Stimulated activated CD4-positive, alpha-beta T cell treated with anti-CD3 and anti-CD28 coated beads, Interleukin-2, amount 100 ng/mL, for 24 hours (primary cell): ENCODE measurements around the gene UBE4B.
"Not testable (repeated sequence)": the region's sequence is repeated elsewhere in the genome, so short reads cannot be mapped to it uniquely, and the experiment has no call there.

ENCODE experiments used
- DNase-seq, 2 donors: peaks; one replicate each; pipeline ENCODE4 v3.0.0-alpha.2; 2020

The UBE4B gene

GRCh38 chr1:10213186-10213705 lies 180.5 kb downstream of the UBE4B start:
- no peak for DNase-seq

GRCh38 chr1:10216090-10216749 lies 183.5 kb downstream of the UBE4B start:
- DNase-seq = no peak

GRCh38 chr1:10217748-10218441 lies 185.1 kb downstream of the UBE4B start:
- no peak for DNase-seq

GRCh38 chr1:10220200-10220599 lies 187.4 kb downstream of the UBE4B start:
- no peak for DNase-seq

- not testable (repeated sequence) for DNase-seq
These were observed 187.9 kb downstream of the UBE4B start for GRCh38 chr1:10220657-10221056.

- no peak for DNase-seq
These were observed 192.8 kb downstream of the UBE4B start for GRCh38 chr1:10225573-10225972.

GRCh38 chr1:10228528-10228927 lies 195.8 kb downstream of the UBE4B start:
- no peak for DNase-seq

- no peak for DNase-seq
These were observed 197.1 kb downstream of the UBE4B start for GRCh38 chr1:10229903-10230302.
